DMS53 (cell line): Measurements from ENCODE around the gene SLIT3.

Experiments
- DNase-seq: peaks from one replicate; lab custom pipeline; 2025; lab: John Stamatoyannopoulos, UW

Gene SLIT3

GRCh38 chr5:168669668-168670378 is 631.1 kb downstream of the SLIT3 start:
- no peak for DNase-seq

- DNase-seq, result no peak
Observed at GRCh38 chr5:168669156-168669555, 631.8 kb downstream of the SLIT3 start.

- no peak for DNase-seq
Observed at GRCh38 chr5:168668078-168668477, 632.9 kb downstream of the SLIT3 start.

- DNase-seq, result no peak
Observed at GRCh38 chr5:168667301-168667840, 633.6 kb downstream of the SLIT3 start.

- no peak for DNase-seq
Observed at GRCh38 chr5:168666356-168666755, 634.6 kb downstream of the SLIT3 start.

GRCh38 chr5:168663276-168664004 is 637.5 kb downstream of the SLIT3 start:
- DNase-seq, result no peak

GRCh38 chr5:168661593-168662485 is 639.1 kb downstream of the SLIT3 start:
- no peak for DNase-seq

- no peak for DNase-seq
Observed at GRCh38 chr5:168660691-168661090, 640.2 kb downstream of the SLIT3 start.

- no peak for DNase-seq
Observed at GRCh38 chr5:168659286-168659847, 641.6 kb downstream of the SLIT3 start.

GRCh38 chr5:168658394-168658793 is 642.5 kb downstream of the SLIT3 start:
- DNase-seq, result no peak

- no peak for DNase-seq
Observed at GRCh38 chr5:168656633-168657032, 644.3 kb downstream of the SLIT3 start.

- no peak for DNase-seq
Observed at GRCh38 chr5:168655316-168655715, 645.6 kb downstream of the SLIT3 start.

- DNase-seq, result no peak
Observed at GRCh38 chr5:168654211-168654721, 646.7 kb downstream of the SLIT3 start.

GRCh38 chr5:168653626-168654025 is 647.3 kb downstream of the SLIT3 start:
- DNase-seq, result no peak

GRCh38 chr5:168651648-168652047 is 649.3 kb downstream of the SLIT3 start:
- DNase-seq, result no peak

- no peak for DNase-seq
Observed at GRCh38 chr5:168649306-168649705, 651.6 kb downstream of the SLIT3 start.

- no peak for DNase-seq
Observed at GRCh38 chr5:168648576-168648975, 652.4 kb downstream of the SLIT3 start.

GRCh38 chr5:168648016-168648415 is 652.9 kb downstream of the SLIT3 start:
- DNase-seq, result no peak

GRCh38 chr5:168647083-168647482 is 653.9 kb downstream of the SLIT3 start:
- DNase-seq, result no peak

- DNase-seq, result no peak
Observed at GRCh38 chr5:168646335-168646734, 654.6 kb downstream of the SLIT3 start.

GRCh38 chr5:168645195-168645594 is 655.7 kb downstream of the SLIT3 start:
- DNase-seq, result no peak

- DNase-seq, result no peak
Observed at GRCh38 chr5:168642019-168642418, 658.9 kb downstream of the SLIT3 start.
